Esophagus squamous epithelium (tissue), 4 donors: ENCODE data around the gene LAMA3.

Experiments used
- CTCF ChIP-seq, 6 experiments: fragments of 450-650 bp in 4 of 6; fragments of 200-600 bp in 2 of 6; sonication (generic) in 2 of 6; IDR thresholded peaks; one replicate each; pipeline ENCODE4 v1.5.1; 2016 to 2019; ENCODE audit warnings: antibody characterized with exemption in 6 of 6, mild to moderate bottlenecking in 4 of 6, moderate library complexity in 4 of 6
- POLR2A ChIP-seq, 4 donors: fragments of 450-650 bp; IDR thresholded peaks; one replicate each; pipeline ENCODE4 v1.6.1; 2017; ENCODE audit warnings: antibody characterized with exemption in 4 of 4, mild to moderate bottlenecking in 4 of 4, moderate library complexity in 3 of 4

GRCh38 chr18:23732439-23732838, 43.2 kb downstream of the LAMA3 start:
- TF ChIP-seq CTCF (IDR thresholded peaks at IDR 0.05), result no peak
- no peak for TF ChIP-seq POLR2A (IDR thresholded peaks at IDR 0.05)
